Endodermal cell (in vitro differentiated cells): ENCODE results near the gene PAIP1. TPM values are rescaled to one million over a fixed set of nuclear protein-coding genes. Genes with fewer than 3 reads are reported as not detected.
A peak's percentile ranks its signal among the peaks of the same experiment; 100 is the strongest.

Source experiments
- DNase-seq: peaks from one replicate; pipeline ENCODE4 v3.0.0-alpha.2; 2017
- H3K27ac ChIP-seq: 2 replicates; pipeline ENCODE4 v1.5.1; 2013; ENCODE audit warnings: mild to moderate bottlenecking, low read depth, low read length, moderate library complexity
- H3K27me3 ChIP-seq: 2 replicates; pipeline ENCODE4 v1.6.1; 2013; ENCODE audit warnings: mild to moderate bottlenecking, low read length, moderate library complexity; ENCODE audit not compliant: insufficient read depth, control insufficient read depth, poor library complexity, severe bottlenecking
- H3K36me3 ChIP-seq: 2 replicates; pipeline ENCODE4 v1.7.0; 2013; ENCODE audit warnings: mild to moderate bottlenecking, low read length, moderate library complexity; ENCODE audit not compliant: control insufficient read depth, insufficient read depth
- H3K4me1 ChIP-seq: one replicate; pipeline ENCODE4 v1.7.0; 2013; ENCODE audit warnings: low read length; ENCODE audit not compliant: control insufficient read depth, insufficient read depth
- H3K4me3 ChIP-seq: 2 replicates; pipeline ENCODE4 v1.5.1; 2013; ENCODE audit warnings: mild to moderate bottlenecking, low read length, moderate library complexity
- H3K9ac ChIP-seq: 2 replicates; pipeline ENCODE4 v1.6.1; 2013; ENCODE audit warnings: mild to moderate bottlenecking, low read length, moderate library complexity; ENCODE audit not compliant: poor library complexity, severe bottlenecking; ENCODE audit errors: extremely low read depth
- H3K9me3 ChIP-seq: 2 replicates; pipeline ENCODE4 v1.6.1; 2013; ENCODE audit warnings: mild to moderate bottlenecking, low read length, moderate library complexity; ENCODE audit not compliant: control insufficient read depth
- H3K27ac Mint-ChIP-seq: 2 replicates; pipeline ENCODE4 v1.8.0; 2020; ENCODE audit warnings: mixed read lengths
- H3K27me3 Mint-ChIP-seq: 2 replicates; pipeline ENCODE4 v1.8.0; 2021; ENCODE audit warnings: mild to moderate bottlenecking, mixed read lengths; ENCODE audit not compliant: insufficient read depth
- H3K36me3 Mint-ChIP-seq: 2 replicates; pipeline ENCODE4 v1.8.0; 2020; ENCODE audit warnings: low read depth, mixed read lengths
- H3K4me1 Mint-ChIP-seq: 2 replicates; pipeline ENCODE4 v1.8.0; 2020; ENCODE audit warnings: mixed read lengths
- H3K4me3 Mint-ChIP-seq: 2 replicates; pipeline ENCODE4 v1.8.0; 2020; ENCODE audit warnings: mild to moderate bottlenecking, moderate library complexity, mixed read lengths
- H3K9me3 Mint-ChIP-seq: 2 replicates; pipeline ENCODE4 v1.8.0; 2020; ENCODE audit warnings: mild to moderate bottlenecking, mixed read lengths
- WGBS, 2 experiments: methylation state at CpG; one replicate each; pipeline versions ENCODE4 v1.1.5 to v1.1.7; 2013; ENCODE audit warnings: missing lambda C conversion rate in 2 of 2, mixed read lengths in 1 of 2; ENCODE audit not compliant: insufficient coverage in 1 of 2, insufficient read length in 1 of 2; 5-methylcytosine and 5-hydroxymethylcytosine counted together
- total RNA-seq, 2 donors: library from RNA; stranded (reverse); fragmentation: NEBNext Ultra II Directional in 1 of 2; extraction: Animal tissue kit (Norgen Biotek cat#: 25700) in 1 of 2; gene quantifications; 2 replicates in 1 of 2; 3 replicates in 1 of 2; pipeline ENCODE4 v1.2.1, GENCODE V29; 2021
- TF ChIP-seq, protein P1 (sequence below): fragments of 200-600 bp; sonication (generic); conservative IDR thresholded peaks from 2 replicates; pipeline ENCODE4 v1.5.0; 2021; ENCODE audit warnings: antibody characterized with exemption, mild to moderate bottlenecking

The PAIP1 gene
- total RNA-seq, 2 donors from 2014 or later, result 115 to 118 TPM

DNA sequence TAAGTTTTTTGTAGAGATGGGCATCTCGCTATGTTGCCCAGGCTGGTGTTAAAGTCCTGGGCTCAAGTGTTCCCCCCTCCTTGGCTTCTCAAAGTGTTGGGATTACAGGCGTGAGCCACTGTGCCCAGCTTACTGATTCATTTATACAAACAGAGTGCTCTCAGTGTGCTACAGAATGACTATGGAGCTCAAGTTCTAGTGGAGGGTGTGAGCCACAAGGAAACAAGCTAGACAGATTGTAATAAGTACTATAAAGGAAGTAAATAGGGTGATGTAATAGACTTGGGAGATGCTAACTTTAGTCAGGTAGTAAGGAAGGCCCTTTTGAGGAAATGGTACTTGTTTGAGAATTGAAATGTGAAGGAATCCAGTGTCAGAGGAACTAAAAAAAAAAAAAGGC, 71.5 kb downstream of the PAIP1 start:
- no peak overlapping the region for H3K4me3 Mint-ChIP-seq
- no peaks in the 10 kb centered on the region for H3K27me3 Mint-ChIP-seq
- H3K27ac Mint-ChIP-seq, result no peak overlapping the region
- peaks cover 23% of the 10 kb centered on the region for H3K36me3 ChIP-seq
- WGBS, 2 experiments, result 86 to 96% methylated on average over 1 to 2 of the region's 2 CpGs
- H3K9me3 ChIP-seq, result no peaks in the 10 kb centered on the region
- H3K27ac ChIP-seq, result no peak overlapping the region
- H3K4me3 ChIP-seq, result no peak overlapping the region
- H3K9ac ChIP-seq, result no peak overlapping the region
- no peaks in the 10 kb centered on the region for H3K27me3 ChIP-seq
- no peaks in the 10 kb centered on the region for H3K4me1 ChIP-seq
- peaks cover 3% of the 10 kb centered on the region for H3K36me3 Mint-ChIP-seq
- H3K4me1 Mint-ChIP-seq, result peaks cover 9% of the 10 kb centered on the region
- no peaks in the 10 kb centered on the region for H3K9me3 Mint-ChIP-seq
- TF ChIP-seq, protein P1, sequence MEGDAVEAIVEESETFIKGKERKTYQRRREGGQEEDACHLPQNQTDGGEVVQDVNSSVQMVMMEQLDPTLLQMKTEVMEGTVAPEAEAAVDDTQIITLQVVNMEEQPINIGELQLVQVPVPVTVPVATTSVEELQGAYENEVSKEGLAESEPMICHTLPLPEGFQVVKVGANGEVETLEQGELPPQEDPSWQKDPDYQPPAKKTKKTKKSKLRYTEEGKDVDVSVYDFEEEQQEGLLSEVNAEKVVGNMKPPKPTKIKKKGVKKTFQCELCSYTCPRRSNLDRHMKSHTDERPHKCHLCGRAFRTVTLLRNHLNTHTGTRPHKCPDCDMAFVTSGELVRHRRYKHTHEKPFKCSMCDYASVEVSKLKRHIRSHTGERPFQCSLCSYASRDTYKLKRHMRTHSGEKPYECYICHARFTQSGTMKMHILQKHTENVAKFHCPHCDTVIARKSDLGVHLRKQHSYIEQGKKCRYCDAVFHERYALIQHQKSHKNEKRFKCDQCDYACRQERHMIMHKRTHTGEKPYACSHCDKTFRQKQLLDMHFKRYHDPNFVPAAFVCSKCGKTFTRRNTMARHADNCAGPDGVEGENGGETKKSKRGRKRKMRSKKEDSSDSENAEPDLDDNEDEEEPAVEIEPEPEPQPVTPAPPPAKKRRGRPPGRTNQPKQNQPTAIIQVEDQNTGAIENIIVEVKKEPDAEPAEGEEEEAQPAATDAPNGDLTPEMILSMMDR, result no peak
- no peak for DNase-seq

DNA sequence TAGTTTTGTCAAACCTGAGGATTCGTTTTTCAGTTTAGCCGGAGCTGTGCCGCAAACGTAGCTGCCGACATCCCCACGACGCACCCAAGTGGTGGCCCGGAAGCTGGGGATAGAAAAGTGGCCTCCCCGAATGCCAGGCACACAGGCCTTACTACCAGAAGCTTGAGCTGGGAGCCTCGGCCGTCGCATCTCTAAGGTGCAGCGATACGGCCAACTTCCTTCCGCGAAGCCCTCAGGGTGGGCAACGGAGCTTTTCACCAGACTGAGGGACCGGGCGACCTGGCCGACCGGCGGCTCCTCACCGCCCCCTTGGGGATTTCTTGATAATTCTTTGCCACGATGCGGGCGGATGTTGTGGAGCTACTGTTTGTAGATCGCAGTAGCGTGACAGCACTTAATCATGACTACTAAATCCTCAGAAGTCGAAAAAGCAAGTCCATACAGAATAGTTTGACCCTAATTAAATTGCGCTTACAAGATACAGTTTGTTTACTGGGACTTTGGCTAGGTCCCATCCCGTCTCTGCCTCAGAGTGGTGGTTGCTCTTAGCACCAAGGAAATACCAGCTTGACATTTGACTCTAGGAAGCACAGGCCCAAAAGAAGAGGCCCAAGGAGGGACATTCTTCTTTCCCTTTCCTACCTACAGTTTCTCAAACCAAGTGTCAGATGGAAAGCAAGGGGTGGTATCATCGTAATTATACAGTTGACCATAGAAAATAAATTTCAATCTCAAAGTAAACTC, 72.6 kb downstream of the PAIP1 start:
- Histone ChIP-seq H3K9ac (peak overlapping the region; percentile 90), H3K36me3 (peaks cover 17% of the 10 kb centered on the region), H3K4me1 (no peaks in the 10 kb centered on the region), H3K9me3 (no peaks in the 10 kb centered on the region), H3K4me3 (peak overlapping the region; percentile 99), H3K27ac (peak overlapping the region; percentile 80), H3K27me3 (no peaks in the 10 kb centered on the region)
- DNase-seq, result peak; percentile 94
- H3K36me3 Mint-ChIP-seq, result peaks cover 4% of the 10 kb centered on the region
- H3K27me3 Mint-ChIP-seq, result no peaks in the 10 kb centered on the region
- H3K9me3 Mint-ChIP-seq, result no peaks in the 10 kb centered on the region
- peaks cover 9% of the 10 kb centered on the region for H3K4me1 Mint-ChIP-seq
- TF ChIP-seq, protein P1, result peak; percentile 87
- H3K27ac Mint-ChIP-seq, result peak overlapping the region; percentile 99
- WGBS, 2 experiments, result 2 to 6% methylated on average over 16 to 32 of the region's 32 CpGs
- peak overlapping the region; percentile 90 for H3K4me3 Mint-ChIP-seq

DNA sequence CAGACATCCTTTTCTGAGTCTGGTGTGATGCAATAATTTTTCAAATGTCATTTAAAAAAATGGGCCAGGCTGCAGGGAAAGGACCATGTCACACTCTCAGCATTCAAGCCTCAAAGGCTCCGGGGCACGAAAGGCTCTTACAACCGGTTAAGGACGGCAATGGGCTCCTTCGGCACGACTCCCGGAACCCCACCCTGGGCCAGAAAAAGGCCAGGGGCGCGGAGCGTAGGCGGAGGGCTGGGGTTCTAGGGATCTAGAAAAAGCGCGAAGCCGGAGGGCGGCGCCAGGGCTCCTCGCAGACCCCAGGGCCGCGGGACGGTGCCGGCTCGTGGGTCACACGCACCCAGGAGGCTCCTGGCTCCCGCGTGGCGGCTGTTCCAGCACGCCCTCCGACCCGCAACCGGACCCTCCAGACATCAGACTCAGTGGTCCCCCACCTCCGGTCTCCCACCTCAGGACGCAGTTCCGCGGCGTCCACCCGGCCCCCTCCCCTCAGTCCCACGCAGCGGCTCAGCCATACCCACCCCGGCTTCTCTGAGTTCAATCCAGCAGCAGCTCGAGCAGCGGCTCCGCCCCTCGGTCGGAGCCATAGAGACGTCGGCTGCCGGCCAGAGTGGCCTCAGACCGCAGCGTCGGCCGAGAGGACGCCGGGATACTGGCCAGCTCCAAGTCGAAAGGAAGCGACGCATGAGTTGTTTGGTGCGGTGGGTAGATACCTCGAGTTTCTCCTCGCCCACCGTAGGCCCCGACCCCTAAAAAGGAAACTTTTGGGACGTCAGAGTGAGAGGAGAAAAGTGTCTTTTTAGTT, 73.4 kb downstream of the PAIP1 start, which contains the start of gene TMEM267:
TMEM267 (minus strand) TSS at position 568 of the 808 bp plus-strand sequence. CDS start 29,896 bp downstream, outside the sequence.
- no peaks in the 10 kb centered on the region for H3K9me3 ChIP-seq
- Mint-ChIP-seq H3K4me1 (peaks cover 9% of the 10 kb centered on the region), H3K9me3 (no peaks in the 10 kb centered on the region), H3K36me3 (peaks cover 4% of the 10 kb centered on the region), H3K27me3 (no peaks in the 10 kb centered on the region), H3K4me3 (peak within 1 kb of the TSS; percentile 90), H3K27ac (peak within 1 kb of the TSS; percentile 99)
- WGBS, 2 experiments, result 0 to 1% methylated on average over 30 to 62 of the region's 62 CpGs
- peak within 1 kb of the TSS; percentile 87 for H3K27ac ChIP-seq
- H3K9ac ChIP-seq, result peak within 1 kb of the TSS; percentile 90
- H3K36me3 ChIP-seq, result peaks cover 12% of the 10 kb centered on the region
- peak; percentile 96 for DNase-seq
- no peaks in the 10 kb centered on the region for H3K27me3 ChIP-seq
- no peaks in the 10 kb centered on the region for H3K4me1 ChIP-seq
- TF ChIP-seq, protein P1, result no peak
- peak within 1 kb of the TSS; percentile 99 for H3K4me3 ChIP-seq
